Measurements from ENCODE around the gene EHBP1.

The EHBP1 gene

GRCh38 chr2:62968168-62968567, 262.7 kb downstream of the EHBP1 start:
- TF ChIP-seq CTCF (IDR thresholded peaks at IDR 0.05), result no peak

GRCh38 chr2:62968668-62969067, 263.2 kb downstream of the EHBP1 start:
- Histone ChIP-seq H2AFZ (no peak overlapping the region), H3K79me2 (no peaks in the 10 kb centered on the region), H3K4me3 (ENCODE audit: low read depth, low read length) (no peak overlapping the region), H3K4me1 (no peaks in the 10 kb centered on the region), H3K27ac (no peak overlapping the region), H3K9me3 (ENCODE audit: control insufficient read depth, low read length) (no peaks in the 10 kb centered on the region), H3K36me3 (ENCODE audit: control insufficient read depth, insufficient read depth, low read length) (no peaks in the 10 kb centered on the region), H3K9ac (no peak overlapping the region), H3K27me3 (ENCODE audit: control insufficient read depth, insufficient read depth, low read length) (no peaks in the 10 kb centered on the region), H3K4me2 (ENCODE audit: low read length) (no peak overlapping the region)
- no peak for TF ChIP-seq CTCF (IDR thresholded peaks at IDR 0.05)

More at GRCh38 chr2:62968168-62968567, 262.7 kb downstream of the EHBP1 start:
- Histone ChIP-seq H2AFZ (no peak overlapping the region), H3K9me3 (ENCODE audit: control insufficient read depth, low read length) (no peaks in the 10 kb centered on the region), H3K4me3 (ENCODE audit: low read depth, low read length) (no peak overlapping the region), H3K27ac (no peak overlapping the region), H3K4me1 (no peaks in the 10 kb centered on the region), H3K9ac (no peak overlapping the region), H3K79me2 (no peaks in the 10 kb centered on the region), H3K4me2 (ENCODE audit: low read length) (no peak overlapping the region), H3K27me3 (ENCODE audit: control insufficient read depth, insufficient read depth, low read length) (no peaks in the 10 kb centered on the region), H3K36me3 (ENCODE audit: control insufficient read depth, insufficient read depth, low read length) (no peaks in the 10 kb centered on the region)

DNA sequence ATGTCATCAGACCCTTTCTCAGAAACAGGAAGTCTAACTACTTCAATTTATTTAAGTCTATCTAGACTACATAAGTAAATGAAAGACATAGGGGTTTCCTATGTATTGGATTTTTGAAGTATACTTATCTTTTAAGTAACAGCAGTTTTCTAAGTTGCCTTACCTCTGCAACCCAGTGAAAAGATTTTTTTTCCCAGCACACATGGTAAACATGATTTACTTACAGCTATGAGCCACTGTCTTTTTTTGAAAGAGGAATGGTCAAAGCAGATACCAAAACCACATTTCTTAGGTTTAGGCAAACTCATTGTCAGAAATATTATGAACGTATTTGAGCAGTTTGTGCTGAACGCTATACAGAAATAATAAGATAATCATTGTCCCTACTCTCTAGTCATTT, 266.4 kb downstream of the EHBP1 start:
- no peak overlapping the region for H3K4me3 ChIP-seq (ENCODE audit: low read depth, low read length)
- no peak overlapping the region for H3K27ac ChIP-seq
- H3K9me3 ChIP-seq (ENCODE audit: control insufficient read depth, low read length), result no peaks in the 10 kb centered on the region
- H2AFZ ChIP-seq, result no peak overlapping the region
- H3K79me2 ChIP-seq, result no peaks in the 10 kb centered on the region
- no peaks in the 10 kb centered on the region for H3K36me3 ChIP-seq (ENCODE audit: control insufficient read depth, insufficient read depth, low read length)
- no peak for TF ChIP-seq CTCF (IDR thresholded peaks at IDR 0.05)
- H3K4me2 ChIP-seq (ENCODE audit: low read length), result no peak overlapping the region
- no peaks in the 10 kb centered on the region for H3K4me1 ChIP-seq
- H3K9ac ChIP-seq, result no peak overlapping the region
- H3K27me3 ChIP-seq (ENCODE audit: control insufficient read depth, insufficient read depth, low read length), result no peaks in the 10 kb centered on the region

DNA sequence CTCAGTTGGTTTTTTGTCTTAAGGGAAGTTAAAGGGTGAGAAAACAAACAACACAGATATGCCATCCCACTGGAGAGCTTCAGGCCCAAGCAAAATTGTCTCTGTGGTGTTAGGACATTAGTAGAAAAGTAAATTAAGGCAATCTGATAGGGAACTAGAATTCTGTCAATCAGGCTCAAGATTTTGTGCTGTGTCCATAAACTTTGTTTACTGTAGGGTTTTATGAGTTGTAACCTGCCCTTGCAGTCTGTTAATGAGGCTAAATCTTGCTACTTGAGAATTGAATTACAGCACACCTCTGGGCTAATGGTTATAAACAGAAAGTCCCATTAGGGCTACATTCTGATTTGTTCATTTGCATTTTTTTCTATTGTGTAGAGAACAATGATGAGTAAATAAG, 267.1 kb downstream of the EHBP1 start:
- Histone ChIP-seq H3K4me1 (no peaks in the 10 kb centered on the region), H3K27me3 (ENCODE audit: control insufficient read depth, insufficient read depth, low read length) (no peaks in the 10 kb centered on the region), H2AFZ (no peak overlapping the region), H3K9me3 (ENCODE audit: control insufficient read depth, low read length) (no peaks in the 10 kb centered on the region), H3K4me3 (ENCODE audit: low read depth, low read length) (no peak overlapping the region), H3K9ac (no peak overlapping the region), H3K36me3 (ENCODE audit: control insufficient read depth, insufficient read depth, low read length) (no peaks in the 10 kb centered on the region), H3K79me2 (no peaks in the 10 kb centered on the region), H3K4me2 (ENCODE audit: low read length) (no peak overlapping the region), H3K27ac (no peak overlapping the region)
- TF ChIP-seq CTCF (IDR thresholded peaks at IDR 0.05), result no peak

GRCh38 chr2:62974999-62975398, 269.5 kb downstream of the EHBP1 start:
- no peak for TF ChIP-seq CTCF (IDR thresholded peaks at IDR 0.05)
- H3K79me2 ChIP-seq, result no peaks in the 10 kb centered on the region
- H3K9ac ChIP-seq, result no peak overlapping the region
- no peak overlapping the region for H2AFZ ChIP-seq
- no peaks in the 10 kb centered on the region for H3K27me3 ChIP-seq (ENCODE audit: control insufficient read depth, insufficient read depth, low read length)
- H3K4me2 ChIP-seq (ENCODE audit: low read length), result no peak overlapping the region
- no peak overlapping the region for H3K4me3 ChIP-seq (ENCODE audit: low read depth, low read length)
- no peaks in the 10 kb centered on the region for H3K4me1 ChIP-seq
- H3K9me3 ChIP-seq (ENCODE audit: control insufficient read depth, low read length), result no peaks in the 10 kb centered on the region
- no peak overlapping the region for H3K27ac ChIP-seq
- no peaks in the 10 kb centered on the region for H3K36me3 ChIP-seq (ENCODE audit: control insufficient read depth, insufficient read depth, low read length)

Measured in parathyroid adenoma (tissue), 2 donors.